PC-9 (cell line): Measurements from ENCODE around the gene GNG7.

ENCODE experiments used
- CTCF ChIP-seq: fragments of 200-600 bp; sonication (generic); conservative IDR thresholded peaks from 2 replicates; pipeline ENCODE4 v1.6.1; 2017; ENCODE audit warnings: mixed run types, antibody characterized with exemption, mild to moderate bottlenecking, moderate library complexity
- EZH2 ChIP-seq: fragments of 200-600 bp; sonication (generic); IDR thresholded peaks from 2 replicates; pipeline ENCODE4 v1.8.0; 2017; ENCODE audit warnings: antibody characterized with exemption, low read depth

- TF ChIP-seq EZH2 = no peak
- no peak for TF ChIP-seq CTCF
These were observed 93.9 kb downstream of the GNG7 start for GRCh38 chr19:2608602-2608922.
